ENCODE results near the gene DHRSX. TPM values are rescaled to one million over a fixed set of nuclear protein-coding genes. Genes with fewer than 3 reads are reported as not detected.

Gene DHRSX
- total and polyA plus RNA-seq, 9 of the 15 experiments (the other 6 are each of a cell fraction or from before 2014, with no cell fraction given) = 0.59 to 11.0 (median 6.2) TPM

- in situ Hi-C loops (cut with MboI) = no loop called here
- ATAC-seq (no peak), DNase-seq (ENCODE audit: extremely low read depth in 1 of 4, low spot score in 3 of 4) (no peak), FAIRE-seq (no peak)
- no peak overlapping the region for H3K4me3 ChIP-seq
- no peak overlapping the region for H3K27ac ChIP-seq (ENCODE audit: extremely low read depth, low read depth, low read length)
- H3K4me2 ChIP-seq (ENCODE audit: insufficient read depth, low read length) = no peak overlapping the region
- H4K20me1 ChIP-seq (replicated peaks; ENCODE audit: control insufficient read depth, insufficient read depth, low read length) = no peaks in the 10 kb centered on the region
- ChIA-PET CTCF (ENCODE audit: low intra/inter-chr PET ratio) (no interaction called here), POLR2A (no interaction called here)
- intact Hi-C loops (cut with micrococcal nuclease) = no loop called here
- no peaks in the 10 kb centered on the region for H3K79me2 ChIP-seq (ENCODE audit: control insufficient read depth, insufficient read depth, low read length)
- no peaks in the 10 kb centered on the region for H3K9me1 ChIP-seq (ENCODE audit: control insufficient read depth, insufficient read depth, low read length)
- H3K36me3 ChIP-seq (ENCODE audit: control insufficient read depth, insufficient read depth, low read length) = no peaks in the 10 kb centered on the region
- BruUV-seq (replicated peaks) = no TSS peak
- 15% methylated on average over 4 of the region's 6 CpGs for WGBS (ENCODE audit: insufficient coverage, low coverage, missing lambda C conversion rate)
- no peaks in the 10 kb centered on the region for H3K9me3 ChIP-seq (replicated peaks; ENCODE audit: control insufficient read depth, insufficient read depth, low read depth, low read length)
- peaks cover 6 to 13% of the 10 kb centered on the region in 2 experiments; a peak in 4 of 5 replicates for H3K27me3 ChIP-seq (ENCODE audit: control insufficient read depth in 2 of 2, insufficient read depth in 2 of 2, low read length in 2 of 2)
- H2AFZ ChIP-seq (ENCODE audit: low read depth, low read length) = no peak overlapping the region
- H3K9ac ChIP-seq (ENCODE audit: insufficient read depth in 1 of 2, low read depth in 2 of 2, low read length in 2 of 2) = no peak overlapping the region
- no peaks in the 10 kb centered on the region for H3K4me1 ChIP-seq (replicated peaks in 1 of 2; ENCODE audit: control insufficient read depth in 2 of 2, insufficient read depth in 2 of 2, low read length in 2 of 2)
- TF ChIP-seq ZNF41 (CRISPR knock-in tag; conservative IDR thresholded peaks at IDR 0.05) (no peak), STAG1 (CRISPR knock-in tag; IDR thresholded peaks at IDR 0.05; ENCODE audit: borderline replicate concordance) (no peak), RBM22 (IDR thresholded peaks at IDR 0.05; ENCODE audit: low read depth, low read length, poor library complexity, severe bottlenecking) (no peak), ATF3 (IDR thresholded peaks at IDR 0.05) (peak; percentile 39), ATF3 (CRISPR knock-in tag; conservative IDR thresholded peaks at IDR 0.05) (no peak), NCOR1 (IDR thresholded peaks at IDR 0.05) (no peak), ZNF584 (CRISPR knock-in tag; IDR thresholded peaks at IDR 0.05; ENCODE audit: low read depth) (no peak), MTA3 (IDR thresholded peaks at IDR 0.05; ENCODE audit: borderline replicate concordance) (no peak), HES1 (IDR thresholded peaks at IDR 0.05; ENCODE audit: low read depth) (no peak), ZC3H8 (IDR thresholded peaks at IDR 0.05) (no peak), FOS (IDR thresholded peaks at IDR 0.05; ENCODE audit: extremely low read depth, insufficient read length) (no peak), TFAM (CRISPR knock-in tag; conservative IDR thresholded peaks at IDR 0.05) (no peak), ATF7 (IDR thresholded peaks at IDR 0.05) (peak; percentile 71), NONO (IDR thresholded peaks at IDR 0.05; ENCODE audit: low read depth in 2 of 2, low read length in 1 of 2) (no peak), ZNF655 (CRISPR knock-in tag; IDR thresholded peaks at IDR 0.05) (no peak), ETV6 (IDR thresholded peaks at IDR 0.05; ENCODE audit: borderline replicate concordance in 1 of 2, low read depth in 2 of 2, low read length in 1 of 2) (no peak), ETV6 (CRISPR knock-in tag; IDR thresholded peaks at IDR 0.05; ENCODE audit: borderline replicate concordance) (no peak)
Measured at GRCh38 chrX:2521927-2522386, 21.2 kb upstream of the DHRSX start.
